Fibroblast of pulmonary artery (primary cell): Measurements from ENCODE around the gene RAB23.

Experiments
- DNase-seq: peaks from one replicate; pipeline ENCODE4 v3.0.0-alpha.2; 2010; ENCODE audit warnings: low read depth
- H3K4me3 ChIP-seq: replicated peaks from 2 replicates; pipeline ENCODE4 v1.5.1; 2011; ENCODE audit warnings: low read depth, mild to moderate bottlenecking, control low read depth, low read length, moderate library complexity
- TF ChIP-seq, protein P1 (sequence below): IDR thresholded peaks from 2 replicates; pipeline ENCODE4 v1.5.1; 2011; ENCODE audit warnings: mild to moderate bottlenecking, control low read depth, low read length, inconsistent platforms; ENCODE audit errors: missing control alignments

Gene RAB23

DNA sequence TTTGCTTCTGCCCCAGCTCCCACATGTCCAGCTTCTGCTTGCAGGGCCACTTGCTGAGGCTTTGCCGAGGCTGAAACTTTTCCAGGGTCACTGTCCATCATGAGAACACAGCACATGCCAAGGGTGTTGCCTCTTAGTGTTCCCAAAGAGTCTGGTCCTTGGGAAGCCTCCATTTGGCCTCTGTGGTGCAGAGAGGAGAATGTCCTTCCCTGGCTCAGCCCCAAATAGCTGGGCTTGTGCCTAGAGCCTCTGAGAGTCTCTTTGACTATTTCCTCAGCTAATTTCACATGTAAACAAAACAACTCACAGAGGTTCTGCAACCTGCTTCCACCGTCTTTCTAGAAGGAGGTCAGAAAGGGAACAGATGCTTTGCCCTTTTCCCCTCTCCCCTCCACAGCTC lies 40.4 kb upstream of the RAB23 start:
- no peak overlapping the region for H3K4me3 ChIP-seq
- no peak for DNase-seq
- TF ChIP-seq, protein P1, sequence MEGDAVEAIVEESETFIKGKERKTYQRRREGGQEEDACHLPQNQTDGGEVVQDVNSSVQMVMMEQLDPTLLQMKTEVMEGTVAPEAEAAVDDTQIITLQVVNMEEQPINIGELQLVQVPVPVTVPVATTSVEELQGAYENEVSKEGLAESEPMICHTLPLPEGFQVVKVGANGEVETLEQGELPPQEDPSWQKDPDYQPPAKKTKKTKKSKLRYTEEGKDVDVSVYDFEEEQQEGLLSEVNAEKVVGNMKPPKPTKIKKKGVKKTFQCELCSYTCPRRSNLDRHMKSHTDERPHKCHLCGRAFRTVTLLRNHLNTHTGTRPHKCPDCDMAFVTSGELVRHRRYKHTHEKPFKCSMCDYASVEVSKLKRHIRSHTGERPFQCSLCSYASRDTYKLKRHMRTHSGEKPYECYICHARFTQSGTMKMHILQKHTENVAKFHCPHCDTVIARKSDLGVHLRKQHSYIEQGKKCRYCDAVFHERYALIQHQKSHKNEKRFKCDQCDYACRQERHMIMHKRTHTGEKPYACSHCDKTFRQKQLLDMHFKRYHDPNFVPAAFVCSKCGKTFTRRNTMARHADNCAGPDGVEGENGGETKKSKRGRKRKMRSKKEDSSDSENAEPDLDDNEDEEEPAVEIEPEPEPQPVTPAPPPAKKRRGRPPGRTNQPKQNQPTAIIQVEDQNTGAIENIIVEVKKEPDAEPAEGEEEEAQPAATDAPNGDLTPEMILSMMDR, result no peak

DNA sequence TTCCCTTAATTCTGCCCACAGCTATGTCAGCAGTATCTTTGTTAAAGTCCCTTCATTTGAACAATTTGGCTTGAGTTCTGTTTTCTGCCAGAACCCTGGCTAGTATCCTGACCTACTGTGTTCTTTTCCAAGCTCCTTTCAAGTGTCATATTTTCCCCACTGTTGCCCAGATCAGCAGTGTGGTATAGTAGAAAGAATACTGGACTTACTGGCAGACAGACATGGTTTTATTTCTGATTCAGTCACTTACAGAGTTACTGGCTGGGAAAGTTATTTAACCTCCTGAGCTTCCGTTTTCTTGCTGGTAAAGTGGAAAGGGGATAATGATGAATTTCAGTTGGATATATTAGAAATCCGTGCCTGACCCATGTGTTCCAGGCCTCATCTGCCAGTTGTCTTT lies 39.8 kb upstream of the RAB23 start:
- TF ChIP-seq, protein P1, result no peak
- DNase-seq, result no peak

DNA sequence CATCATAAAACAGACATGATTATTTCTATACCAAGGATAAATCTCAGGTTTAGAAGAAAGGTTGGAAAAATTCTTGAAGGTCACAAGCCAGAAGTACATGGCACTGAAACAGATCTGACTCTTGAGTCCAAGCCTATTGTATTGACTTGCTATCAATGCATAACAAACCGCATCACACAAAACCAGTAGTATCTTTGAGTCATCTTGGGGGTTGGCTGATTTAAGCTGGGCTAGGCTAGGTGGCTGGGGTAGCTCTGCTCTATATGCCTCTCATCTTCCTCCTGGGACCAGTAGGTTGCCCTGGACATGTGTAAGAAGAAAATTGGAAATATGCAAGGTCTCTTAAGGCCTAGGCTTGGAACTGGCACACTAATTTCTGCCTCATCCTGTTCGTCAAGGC lies 37.0 kb upstream of the RAB23 start:
- H3K4me3 ChIP-seq, result no peak overlapping the region
- no peak for DNase-seq
- TF ChIP-seq, protein P1, result no peak

More for the DNA sequence above, 39.8 kb upstream of the RAB23 start:
- H3K4me3 ChIP-seq, result no peak overlapping the region

DNA sequence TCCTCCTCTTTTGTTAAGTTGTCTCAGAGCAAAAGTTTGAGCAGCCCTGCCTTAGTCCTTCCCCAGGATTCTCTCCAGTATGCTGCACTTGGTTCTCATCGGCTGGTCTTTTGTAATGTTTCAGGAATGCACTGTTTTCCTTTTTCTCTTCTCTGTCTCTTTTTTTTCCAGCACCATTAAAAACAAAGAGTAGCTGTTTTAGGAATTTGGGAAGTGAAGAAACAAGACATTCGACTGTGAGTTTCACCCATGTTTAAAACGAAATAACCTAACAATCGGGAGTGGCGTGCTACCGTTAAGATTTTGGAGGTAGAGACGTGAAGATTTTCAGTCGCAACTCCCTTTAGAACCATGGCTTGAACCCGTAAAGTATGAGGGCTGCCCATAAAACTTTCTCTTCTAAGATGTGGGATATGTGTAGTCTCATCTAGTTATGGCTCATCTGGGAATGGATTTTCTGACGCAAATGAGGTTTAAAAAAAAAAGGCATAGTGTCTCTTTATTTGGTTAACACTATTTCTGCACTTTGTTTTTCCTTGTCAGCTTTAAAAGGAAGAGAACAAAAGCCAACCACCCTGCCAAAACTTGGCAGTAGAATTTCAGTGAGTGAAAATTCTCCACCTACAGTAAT lies 35.9 kb upstream of the RAB23 start:
- DNase-seq, result peak; percentile 76
- TF ChIP-seq, protein P1, result no peak
- H3K4me3 ChIP-seq, result no peak overlapping the region

DNA sequence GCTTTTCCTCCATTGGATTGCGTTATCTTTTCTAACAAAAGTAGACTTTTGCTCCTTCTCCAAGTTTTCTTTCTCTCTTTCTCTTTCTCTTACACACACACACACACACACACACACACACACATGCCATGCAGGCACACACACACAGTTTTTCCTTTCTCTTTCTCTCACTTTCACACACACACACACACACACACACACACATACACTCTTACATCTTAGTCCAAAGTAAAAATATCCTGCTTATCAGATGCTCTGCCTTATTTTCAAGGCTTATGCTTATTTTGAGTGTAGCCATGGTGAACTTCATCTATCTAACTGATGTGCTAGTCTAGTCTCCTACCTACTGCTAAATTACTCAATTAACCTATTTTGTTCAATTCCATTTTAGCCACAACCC lies 34.4 kb upstream of the RAB23 start:
- H3K4me3 ChIP-seq, result no peak overlapping the region
- TF ChIP-seq, protein P1, result no peak
- DNase-seq, result peak; percentile 24

DNA sequence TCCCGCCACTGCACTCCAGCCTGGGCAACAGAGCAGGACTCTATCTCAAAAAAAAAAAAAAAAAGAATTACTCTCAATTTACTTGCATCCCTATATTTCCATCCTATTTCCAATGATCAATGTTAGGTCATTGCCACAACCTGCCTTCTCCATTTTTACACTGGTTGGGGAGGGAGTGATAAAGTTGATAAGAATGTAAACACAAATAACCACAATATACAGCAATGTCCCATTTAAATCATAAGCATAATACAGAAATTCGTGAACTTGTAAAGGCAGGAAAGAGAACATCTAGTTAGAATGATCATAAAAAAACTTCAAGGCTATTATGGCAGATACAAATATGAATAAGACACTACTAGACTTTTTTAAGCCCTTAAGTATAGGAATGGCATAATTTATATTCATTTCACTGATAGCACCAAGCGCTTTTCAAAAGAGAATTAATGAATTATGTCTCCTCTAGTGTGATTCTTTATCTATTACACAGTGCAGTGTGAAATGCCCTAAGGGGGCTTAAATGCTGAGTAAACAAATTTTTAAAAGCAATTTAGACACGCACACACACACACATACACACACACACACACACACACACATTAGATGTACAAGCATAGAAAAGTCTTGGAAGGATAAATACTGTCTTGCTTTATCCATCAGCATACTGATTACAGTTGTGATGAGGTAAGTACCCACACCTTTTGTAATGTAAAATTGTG lies 33.5 kb upstream of the RAB23 start:
- no peak for DNase-seq

More for the DNA sequence above, 33.5 kb upstream of the RAB23 start:
- no peak overlapping the region for H3K4me3 ChIP-seq
- TF ChIP-seq, protein P1, result no peak
